Measurements from ENCODE around the gene PGLYRP1.

DNA sequence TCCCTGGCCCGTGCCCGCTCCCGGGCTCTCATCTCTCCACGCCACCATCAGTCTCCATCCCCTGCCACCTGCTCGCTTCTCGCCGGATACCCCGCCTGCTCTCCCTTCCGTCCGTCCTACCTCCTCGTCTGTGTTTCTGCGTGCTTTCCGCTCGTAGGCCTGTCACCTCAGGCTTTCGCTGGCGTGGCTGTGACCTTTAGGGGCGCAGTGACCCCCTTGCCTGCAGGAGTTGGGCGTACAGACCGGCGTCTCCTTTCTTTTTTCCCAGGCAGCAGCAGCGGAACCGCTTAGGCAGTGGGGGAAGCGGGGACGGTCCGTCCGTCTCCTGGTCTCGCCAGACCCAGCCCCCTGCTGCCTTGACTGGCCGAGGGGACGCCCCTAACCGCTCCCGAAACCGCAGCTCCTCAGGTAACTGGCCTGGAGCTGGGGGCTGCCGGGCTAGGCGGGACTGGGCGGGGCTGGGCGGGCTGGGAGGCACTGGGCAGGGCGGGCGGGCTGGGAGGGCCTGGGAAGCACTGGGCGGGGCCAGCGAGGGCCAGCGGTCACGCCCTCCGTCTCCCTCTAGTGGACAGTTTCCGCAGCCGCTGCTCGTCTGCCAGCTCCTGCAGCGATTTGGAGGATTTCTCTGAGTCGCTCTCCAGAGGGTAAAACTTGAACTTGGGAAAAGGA, 6.3 kb downstream of the PGLYRP1 start:
- TF ChIP-seq TCF12 (IDR thresholded peaks at IDR 0.05; ENCODE audit: low read depth) (no peak; the same call in 1 of the 2 replicates), YY1 (IDR thresholded peaks at IDR 0.05; ENCODE audit: low read depth) (no peak), NFIC (IDR thresholded peaks at IDR 0.05) (no peak), EP300 (IDR thresholded peaks at IDR 0.05; ENCODE audit: borderline replicate concordance) (peak; percentile 20; the same call in 1 of the 2 replicates), TAF1 (IDR thresholded peaks at IDR 0.05; ENCODE audit: low read depth) (no peak), CREB1 (IDR thresholded peaks at IDR 0.05; ENCODE audit: low read depth) (no peak), CEBPB (IDR thresholded peaks at IDR 0.05) (no peak), ZBTB7A (IDR thresholded peaks at IDR 0.05; ENCODE audit: low read depth) (peak; percentile 69; the same call in 1 of the 2 replicates)
- TF ChIP-seq, protein P1, sequence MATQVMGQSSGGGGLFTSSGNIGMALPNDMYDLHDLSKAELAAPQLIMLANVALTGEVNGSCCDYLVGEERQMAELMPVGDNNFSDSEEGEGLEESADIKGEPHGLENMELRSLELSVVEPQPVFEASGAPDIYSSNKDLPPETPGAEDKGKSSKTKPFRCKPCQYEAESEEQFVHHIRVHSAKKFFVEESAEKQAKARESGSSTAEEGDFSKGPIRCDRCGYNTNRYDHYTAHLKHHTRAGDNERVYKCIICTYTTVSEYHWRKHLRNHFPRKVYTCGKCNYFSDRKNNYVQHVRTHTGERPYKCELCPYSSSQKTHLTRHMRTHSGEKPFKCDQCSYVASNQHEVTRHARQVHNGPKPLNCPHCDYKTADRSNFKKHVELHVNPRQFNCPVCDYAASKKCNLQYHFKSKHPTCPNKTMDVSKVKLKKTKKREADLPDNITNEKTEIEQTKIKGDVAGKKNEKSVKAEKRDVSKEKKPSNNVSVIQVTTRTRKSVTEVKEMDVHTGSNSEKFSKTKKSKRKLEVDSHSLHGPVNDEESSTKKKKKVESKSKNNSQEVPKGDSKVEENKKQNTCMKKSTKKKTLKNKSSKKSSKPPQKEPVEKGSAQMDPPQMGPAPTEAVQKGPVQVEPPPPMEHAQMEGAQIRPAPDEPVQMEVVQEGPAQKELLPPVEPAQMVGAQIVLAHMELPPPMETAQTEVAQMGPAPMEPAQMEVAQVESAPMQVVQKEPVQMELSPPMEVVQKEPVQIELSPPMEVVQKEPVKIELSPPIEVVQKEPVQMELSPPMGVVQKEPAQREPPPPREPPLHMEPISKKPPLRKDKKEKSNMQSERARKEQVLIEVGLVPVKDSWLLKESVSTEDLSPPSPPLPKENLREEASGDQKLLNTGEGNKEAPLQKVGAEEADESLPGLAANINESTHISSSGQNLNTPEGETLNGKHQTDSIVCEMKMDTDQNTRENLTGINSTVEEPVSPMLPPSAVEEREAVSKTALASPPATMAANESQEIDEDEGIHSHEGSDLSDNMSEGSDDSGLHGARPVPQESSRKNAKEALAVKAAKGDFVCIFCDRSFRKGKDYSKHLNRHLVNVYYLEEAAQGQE (IDR thresholded peaks at IDR 0.05; ENCODE audit: low read depth) = no peak
- TF ChIP-seq, protein P2, sequence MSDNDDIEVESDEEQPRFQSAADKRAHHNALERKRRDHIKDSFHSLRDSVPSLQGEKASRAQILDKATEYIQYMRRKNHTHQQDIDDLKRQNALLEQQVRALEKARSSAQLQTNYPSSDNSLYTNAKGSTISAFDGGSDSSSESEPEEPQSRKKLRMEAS (IDR thresholded peaks at IDR 0.05) = no peak
- TF ChIP-seq, protein P3, sequence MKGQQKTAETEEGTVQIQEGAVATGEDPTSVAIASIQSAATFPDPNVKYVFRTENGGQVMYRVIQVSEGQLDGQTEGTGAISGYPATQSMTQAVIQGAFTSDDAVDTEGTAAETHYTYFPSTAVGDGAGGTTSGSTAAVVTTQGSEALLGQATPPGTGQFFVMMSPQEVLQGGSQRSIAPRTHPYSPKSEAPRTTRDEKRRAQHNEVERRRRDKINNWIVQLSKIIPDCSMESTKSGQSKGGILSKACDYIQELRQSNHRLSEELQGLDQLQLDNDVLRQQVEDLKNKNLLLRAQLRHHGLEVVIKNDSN (IDR thresholded peaks at IDR 0.05) = no peak

Measured in Ishikawa (cell line).